Measurements from ENCODE around the gene OTUB1.
A peak's percentile ranks its signal among the peaks of the same experiment; 100 is the strongest.

Gene OTUB1

DNA sequence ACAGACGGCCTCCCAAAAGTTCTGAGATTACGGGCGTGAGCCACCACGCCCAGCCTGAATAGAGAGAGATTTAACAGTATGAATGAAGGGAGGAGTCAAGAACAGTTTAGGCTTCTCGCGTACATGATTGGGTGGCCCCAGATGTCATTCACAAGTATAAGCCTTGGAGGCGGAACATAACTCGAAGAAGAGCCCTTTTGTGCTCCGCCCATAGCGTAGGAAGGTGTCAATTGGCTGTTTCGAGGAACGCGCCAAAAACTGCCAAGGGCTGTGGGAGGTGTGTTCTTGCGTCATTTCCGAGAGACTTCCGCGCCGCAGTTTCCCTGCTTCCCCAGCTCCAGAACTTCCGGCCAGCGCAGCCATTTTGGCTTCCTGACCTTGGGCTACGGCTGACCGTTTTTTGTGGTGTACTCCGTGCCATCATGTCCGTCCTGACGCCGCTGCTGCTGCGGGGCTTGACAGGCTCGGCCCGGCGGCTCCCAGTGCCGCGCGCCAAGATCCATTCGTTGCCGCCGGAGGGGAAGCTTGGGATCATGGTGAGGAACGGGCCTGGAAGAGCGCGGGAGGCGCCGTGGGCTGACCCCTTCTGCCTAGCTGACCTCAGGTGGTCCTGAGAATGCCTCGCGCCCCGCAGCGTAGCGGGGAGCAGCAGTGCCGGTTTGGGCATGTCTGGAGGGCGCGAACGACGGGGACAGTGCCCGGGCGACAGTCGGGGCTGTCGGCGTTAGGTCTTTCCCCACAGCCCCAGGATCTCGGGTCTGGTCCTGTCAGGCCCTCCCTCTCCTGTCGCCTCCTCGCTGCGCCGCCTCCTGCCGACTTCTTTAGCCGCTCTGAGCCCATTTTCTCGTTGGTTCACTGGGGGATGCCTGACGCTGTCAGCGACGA is 11.7 kb upstream of the OTUB1 start, which contains the start of gene COX8A:
TSS of gene COX8A (plus strand) at position 362 of the 885 bp plus-strand sequence. CDS start at position 423, 61 bp downstream.
- peak; percentile 100 for DNase-seq (ENCODE audit: low read depth in 2 of 2)

DNA sequence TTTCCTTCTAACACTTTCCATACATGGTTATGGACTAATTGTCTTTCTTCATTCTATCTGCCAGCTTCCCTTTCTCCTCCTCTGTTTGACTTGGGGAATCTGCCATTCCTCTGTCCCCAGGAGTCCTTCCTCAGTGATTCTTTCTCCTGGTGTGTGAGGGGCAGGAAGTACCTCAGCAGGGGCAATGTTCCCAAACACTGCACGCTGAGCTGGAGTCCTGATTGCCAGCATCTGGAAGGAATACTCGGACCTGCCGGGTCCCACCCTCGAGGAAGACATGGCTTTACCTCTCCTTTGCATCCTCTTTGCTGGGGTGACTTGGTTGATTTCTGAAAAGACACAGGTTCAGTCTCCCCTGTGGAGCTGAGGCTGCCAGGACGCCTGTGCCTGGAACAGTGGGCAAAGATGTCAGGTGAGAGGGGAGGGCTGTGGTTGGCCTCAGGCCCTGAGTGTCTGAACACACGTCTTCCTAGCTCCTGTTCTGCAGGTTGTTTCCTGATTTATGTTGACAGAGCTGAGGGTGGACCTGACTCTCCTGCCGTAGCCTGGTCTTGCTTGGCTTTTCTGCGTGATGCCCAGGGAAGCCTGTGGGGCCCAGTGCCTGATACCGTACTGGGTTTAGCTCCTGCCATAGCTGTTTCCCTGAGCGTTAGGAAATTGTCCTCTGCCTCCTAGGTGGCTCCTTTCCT is 7.5 kb upstream of the OTUB1 start:
- no peak for DNase-seq (ENCODE audit: low read depth in 2 of 2)

DNA sequence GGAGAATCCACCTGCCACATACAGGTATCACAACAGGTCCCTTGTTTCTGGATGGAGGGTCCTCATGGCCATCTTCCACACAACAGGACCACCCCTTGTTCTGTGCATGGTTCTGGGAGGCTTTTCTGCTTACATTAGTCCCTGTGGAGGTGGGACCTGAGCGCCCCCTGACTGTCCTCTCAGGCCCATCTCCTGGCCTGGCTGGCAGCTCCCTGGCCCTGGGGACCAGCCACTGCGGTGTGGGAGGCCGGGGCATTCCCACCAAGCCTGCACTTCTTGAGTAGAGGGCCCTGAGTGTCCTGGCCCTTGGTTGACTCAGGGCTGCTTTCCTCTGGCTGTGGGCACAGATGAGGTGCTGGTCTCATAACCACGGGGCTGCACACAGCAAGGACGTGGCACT is 6.8 kb upstream of the OTUB1 start:
- DNase-seq (ENCODE audit: low read depth in 2 of 2), result no peak

DNA sequence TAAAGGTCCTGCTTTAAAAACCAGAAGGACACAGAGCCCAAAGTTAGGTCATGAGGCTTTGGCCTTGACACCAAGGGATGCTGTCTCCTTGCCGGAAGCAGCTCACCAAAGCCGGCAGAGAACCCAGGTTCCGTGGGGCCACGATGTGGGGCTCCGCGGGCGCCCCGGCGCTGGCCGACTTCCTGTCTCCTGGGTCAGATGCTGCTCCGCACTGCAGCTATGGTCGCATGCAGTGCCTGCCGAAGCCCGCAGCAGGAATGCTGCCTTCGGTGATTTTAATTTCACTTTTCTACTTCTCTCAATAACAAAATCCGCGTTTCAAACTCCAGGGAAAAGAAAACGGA is 454 bp upstream of the OTUB1 start:
- DNase-seq (ENCODE audit: low read depth in 2 of 2), result no peak

DNA sequence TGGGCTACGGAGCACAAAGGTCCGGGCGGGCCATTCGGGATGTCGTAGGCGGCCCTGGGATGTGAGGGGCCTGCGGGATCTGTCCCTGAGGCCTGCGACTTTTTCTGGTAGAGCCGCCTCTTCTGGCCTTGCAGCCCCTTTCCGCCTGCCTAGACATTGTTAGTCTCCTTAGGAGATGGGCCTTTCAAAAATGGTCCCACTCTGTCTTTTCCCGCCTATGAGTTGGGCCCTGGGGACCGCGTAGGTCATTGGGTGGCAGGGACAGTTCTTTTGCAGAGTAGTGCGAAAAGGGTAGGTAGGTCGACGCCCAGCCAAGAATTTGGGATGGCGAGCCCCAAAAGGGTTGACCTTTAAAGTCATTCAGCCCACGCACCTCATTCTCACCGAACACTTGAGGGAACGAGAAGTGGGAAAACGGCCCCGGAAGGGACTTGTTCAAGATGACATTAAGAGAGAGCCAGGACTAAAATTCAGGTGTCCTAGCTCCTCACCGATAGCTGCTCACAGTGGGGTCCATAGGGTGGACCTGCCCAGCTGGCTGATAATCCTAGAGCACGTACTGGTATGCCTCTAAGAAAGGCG is 785 bp downstream of the OTUB1 start:
- DNase-seq (ENCODE audit: low read depth in 2 of 2), result no peak

DNA sequence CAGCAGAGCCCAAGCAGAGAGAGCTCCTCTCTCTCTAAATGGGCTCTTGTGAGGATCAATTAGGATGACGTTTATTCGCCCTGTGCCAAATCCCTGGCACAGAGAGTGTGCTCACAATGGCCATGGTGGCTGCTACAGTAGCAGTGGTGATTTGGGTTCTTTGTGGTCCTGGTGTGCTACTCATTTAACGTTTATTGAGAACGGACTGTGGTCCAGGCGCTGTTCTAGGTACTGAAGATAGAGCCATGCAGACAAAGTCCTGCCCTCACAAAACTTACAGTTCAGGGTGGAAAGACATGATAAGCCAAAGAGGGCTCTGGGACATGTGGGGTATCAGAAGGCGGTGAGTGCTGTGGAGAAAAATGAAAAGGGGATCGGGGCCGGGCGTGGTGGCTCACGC is 5.3 kb downstream of the OTUB1 start:
- DNase-seq (ENCODE audit: low read depth in 2 of 2), result no peak

DNA sequence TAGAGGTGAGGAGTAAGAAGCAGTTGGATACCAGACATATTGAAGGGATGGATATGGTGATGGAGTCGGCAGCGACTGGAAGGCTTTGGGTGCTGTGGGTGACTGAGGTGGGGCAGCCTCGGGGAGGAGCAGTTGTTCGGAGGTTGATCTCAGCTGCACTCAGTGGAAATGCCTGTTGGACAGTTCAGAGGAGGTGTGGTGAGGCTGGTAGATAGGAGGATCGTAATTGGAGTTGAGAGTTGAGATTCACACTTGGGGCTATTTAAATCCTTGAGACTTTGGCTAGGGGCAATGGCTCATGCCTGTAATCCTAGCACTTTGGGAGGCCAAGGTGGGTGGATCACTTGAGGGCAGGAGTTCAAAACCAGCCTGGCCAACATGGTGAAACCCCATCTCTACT is 6.9 kb downstream of the OTUB1 start:
- no peak for DNase-seq (ENCODE audit: low read depth in 2 of 2)

DNA sequence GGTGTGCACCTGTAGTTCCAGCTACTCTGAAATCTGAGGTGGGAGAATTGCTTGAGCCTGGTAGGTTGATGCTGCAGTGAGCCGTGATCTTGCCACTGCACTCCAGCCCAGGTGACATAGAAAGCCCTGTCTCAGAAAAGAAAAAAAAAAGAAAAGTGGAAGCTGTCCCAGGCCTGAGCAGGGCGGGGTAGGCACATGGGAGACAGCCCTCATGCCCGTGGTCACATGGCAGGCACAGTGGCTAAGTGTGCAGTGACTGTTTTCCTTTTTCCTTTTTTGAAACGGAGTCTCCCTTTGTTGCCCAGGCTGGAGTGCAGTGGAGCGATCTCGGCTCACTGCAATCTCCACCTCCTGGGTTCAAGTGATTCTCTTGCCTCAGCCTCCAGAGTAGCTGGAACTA is 7.8 kb downstream of the OTUB1 start:
- no peak for DNase-seq (ENCODE audit: low read depth in 2 of 2)

DNA sequence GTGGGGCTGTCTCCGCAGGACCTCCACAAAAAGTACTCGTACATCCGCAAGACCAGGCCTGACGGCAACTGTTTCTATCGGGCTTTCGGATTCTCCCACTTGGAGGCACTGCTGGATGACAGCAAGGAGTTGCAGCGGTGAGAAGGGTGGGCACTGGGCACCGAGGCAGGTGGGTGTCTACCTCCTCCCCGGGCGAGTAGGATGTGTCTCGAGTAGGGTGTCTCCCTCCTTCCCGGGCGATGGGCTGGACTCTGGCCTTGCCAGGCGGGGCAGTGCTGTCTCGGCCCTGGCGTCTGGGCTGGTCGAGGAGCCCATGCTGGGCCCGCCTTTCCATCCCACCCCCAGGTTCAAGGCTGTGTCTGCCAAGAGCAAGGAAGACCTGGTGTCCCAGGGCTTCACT is 10.3 kb downstream of the OTUB1 start:
- no peak for DNase-seq (ENCODE audit: low read depth in 2 of 2)

DNA sequence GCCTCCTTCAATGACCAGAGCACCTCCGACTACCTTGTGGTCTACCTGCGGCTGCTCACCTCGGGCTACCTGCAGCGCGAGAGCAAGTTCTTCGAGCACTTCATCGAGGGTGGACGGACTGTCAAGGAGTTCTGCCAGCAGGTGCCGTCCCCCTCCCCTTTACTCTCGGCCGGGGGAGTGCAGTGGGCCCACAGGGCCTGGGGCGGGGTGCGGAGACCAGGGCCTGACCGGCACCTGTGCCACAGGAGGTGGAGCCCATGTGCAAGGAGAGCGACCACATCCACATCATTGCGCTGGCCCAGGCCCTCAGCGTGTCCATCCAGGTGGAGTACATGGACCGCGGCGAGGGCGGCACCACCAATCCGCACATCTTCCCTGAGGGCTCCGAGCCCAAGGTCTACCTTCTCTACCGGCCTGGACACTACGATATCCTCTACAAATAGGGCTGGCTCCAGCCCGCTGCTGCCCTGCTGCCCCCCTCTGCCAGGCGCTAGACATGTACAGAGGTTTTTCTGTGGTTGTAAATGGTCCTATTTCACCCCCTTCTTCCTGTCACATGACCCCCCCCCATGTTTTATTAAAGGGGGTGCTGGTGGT is 11.0 kb downstream of the OTUB1 start:
- no peak for DNase-seq (ENCODE audit: low read depth in 2 of 2)

DNA sequence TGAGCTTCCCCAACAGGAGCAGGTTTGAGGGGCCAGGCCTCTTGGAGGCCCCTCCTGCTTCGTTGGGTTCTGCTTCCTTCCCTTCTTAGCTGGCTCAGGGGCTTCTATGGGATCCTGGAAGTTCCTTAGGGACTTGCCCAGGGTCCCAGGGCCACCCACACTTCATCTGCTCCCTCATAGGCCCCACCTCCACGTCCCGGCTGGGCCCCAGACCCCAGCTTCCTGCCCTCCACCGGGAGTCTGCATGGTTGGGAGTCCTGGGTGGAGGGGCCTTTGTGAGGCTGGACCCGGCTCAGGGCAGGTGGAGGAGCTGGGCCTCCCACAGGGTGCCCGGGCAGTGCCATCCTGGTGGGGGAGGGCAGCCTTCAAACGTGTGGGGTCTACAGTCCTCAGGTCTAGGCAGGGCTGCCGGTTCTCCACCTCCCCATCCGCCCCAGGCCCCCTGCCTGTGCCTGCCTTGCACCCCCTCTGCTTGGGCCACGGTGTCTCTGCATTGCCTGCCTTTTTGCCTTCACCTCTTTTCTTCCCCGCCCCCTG is 11.6 kb downstream of the OTUB1 start:
- no peak for DNase-seq (ENCODE audit: low read depth in 2 of 2)

DNA sequence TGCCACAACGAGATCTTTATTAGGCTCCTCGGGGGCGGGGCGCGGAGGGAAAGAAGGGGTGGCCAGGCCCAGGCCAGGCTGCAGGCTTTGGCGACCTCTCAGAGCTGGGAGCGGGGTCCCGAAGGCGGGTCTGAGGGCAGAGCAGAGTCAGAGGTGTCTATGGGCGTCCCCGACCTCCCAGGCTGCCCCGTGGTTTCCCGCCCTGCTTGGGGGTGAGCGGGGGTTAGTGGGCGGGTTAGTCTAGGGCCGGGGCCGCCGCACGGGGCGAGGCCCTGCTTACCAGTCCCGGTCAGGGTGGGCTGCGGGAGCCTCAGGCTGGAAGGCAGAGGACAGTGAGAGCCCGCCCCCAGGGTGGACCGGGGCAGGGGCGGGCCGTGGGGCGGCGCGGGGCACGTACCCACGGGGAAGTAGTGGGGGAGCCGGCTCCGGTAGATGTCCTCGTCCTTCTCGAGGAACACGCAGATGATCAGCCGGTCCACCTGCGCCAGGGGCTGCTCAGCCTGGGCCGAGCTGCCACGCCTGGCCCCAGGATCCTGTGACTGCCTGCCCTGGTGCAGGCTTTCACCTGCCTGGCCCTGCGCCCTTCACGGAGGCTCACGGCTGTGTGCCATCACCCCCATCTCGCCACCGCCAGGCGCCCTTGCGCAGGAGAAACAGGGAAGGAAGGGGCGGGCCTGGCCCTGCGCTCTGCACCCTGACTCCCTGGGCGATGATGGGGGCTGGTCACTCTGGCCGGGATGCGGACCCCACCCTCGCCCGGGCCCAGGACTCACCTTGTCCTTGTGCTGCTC is 12.5 kb downstream of the OTUB1 start:
- no peak for DNase-seq (ENCODE audit: low read depth in 2 of 2)

DNA sequence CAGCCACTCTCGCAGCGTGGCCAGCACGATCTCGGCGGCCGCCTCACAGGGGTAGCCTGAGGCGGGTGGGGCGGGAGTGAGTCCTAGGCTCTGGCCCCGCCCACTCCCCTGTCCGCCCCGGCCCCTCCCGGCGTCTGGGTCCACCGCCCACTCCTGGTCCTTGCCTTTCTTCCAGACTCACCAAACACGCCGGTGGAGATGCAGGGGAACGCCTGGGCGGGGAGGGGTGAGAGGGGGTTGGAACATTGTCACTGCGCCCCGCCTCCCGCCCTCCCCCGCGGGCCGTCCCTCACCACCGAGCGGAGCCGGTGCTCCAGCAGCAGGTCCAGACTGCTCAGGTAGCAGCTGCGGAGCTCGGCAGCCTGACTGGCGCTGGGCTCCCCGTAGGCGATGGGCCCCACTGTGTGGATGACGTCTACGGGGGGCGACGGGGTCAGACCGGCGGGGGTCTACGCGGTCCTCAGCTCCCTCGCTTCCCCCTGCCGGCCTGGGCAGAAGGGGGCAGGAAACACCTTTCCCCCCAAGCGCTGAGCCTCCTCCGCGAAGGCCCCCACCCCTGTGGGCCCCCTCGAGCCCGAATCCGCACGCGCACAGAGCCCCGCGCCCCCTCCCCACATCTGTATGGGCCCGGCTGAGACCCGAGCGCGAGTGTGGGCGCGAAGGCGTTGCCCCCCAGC is 13.2 kb downstream of the OTUB1 start:
- DNase-seq (ENCODE audit: low read depth in 2 of 2), result no peak

DNA sequence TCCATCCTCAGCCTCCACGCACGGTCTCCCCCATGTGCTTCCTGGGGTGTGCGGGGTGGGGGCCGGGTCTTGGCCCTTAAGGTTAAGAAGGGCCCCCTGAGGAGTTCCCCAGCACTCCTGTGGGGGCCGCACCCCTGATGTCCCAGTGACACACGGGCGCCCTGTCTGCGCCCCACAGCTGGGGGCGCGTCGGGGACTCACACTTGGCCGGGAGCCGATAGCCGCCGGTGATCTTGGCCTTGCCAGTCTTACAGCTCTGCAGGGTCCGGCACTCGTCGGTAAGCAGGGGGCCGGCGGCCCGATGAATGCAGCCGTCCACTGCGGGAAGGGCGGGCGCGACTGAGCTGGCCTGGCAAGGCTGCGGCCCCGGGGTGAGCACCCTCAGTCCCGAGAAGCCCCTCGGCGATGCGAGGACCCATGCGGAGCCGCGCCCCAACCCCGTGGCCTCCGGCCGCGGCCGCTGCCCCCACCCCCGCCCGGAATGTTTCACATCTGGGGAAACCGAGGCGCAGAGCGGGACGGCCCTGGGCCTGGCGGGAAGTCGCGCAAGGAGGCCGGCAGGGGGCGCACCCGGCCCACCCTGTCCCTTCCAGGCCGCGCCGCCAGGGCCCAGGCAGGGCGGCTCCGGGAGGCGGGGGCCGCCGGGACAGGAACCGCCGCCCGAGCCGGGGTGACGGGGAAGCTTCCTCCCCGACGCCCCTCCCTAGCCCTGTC is 13.9 kb downstream of the OTUB1 start:
- peak; percentile 27 to 44 for DNase-seq (ENCODE audit: low read depth in 2 of 2)

DNA sequence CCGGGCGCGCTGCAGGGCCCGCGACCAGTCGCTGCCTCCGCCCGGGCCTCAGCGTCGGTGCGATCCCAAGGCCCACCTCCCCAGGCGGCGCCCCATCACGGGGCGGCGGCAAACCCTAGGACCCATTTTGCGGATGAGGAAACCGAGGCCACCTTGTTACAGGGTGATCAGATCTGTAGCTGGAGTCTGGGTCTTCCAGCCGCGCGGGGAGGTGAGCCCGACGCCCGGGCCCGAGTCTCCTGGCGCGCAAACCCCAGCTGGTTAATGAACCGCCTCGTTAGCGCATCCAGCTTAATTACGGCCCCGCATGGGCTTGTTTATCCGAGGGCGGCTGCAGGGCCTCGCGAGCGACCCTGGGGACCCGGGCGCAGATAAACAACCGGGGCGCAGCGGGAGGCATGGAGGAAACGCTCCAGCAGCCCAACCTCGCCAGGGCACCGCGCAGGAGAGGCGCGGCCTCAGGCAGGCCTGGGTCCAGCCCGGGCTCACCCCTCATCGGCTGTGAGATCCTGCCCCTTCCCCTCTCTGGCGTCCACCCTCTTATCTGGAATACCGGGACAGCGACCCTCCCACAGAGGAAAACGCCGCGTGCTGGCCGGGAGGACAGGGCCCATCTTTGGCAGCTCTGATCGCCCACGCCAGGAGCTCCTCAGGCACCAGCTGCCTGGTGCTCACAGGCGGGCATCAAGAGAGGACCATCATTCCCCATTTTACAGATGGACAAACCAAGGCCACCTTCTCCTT is 14.7 kb downstream of the OTUB1 start:
- DNase-seq (ENCODE audit: low read depth in 2 of 2), result no peak

DNA sequence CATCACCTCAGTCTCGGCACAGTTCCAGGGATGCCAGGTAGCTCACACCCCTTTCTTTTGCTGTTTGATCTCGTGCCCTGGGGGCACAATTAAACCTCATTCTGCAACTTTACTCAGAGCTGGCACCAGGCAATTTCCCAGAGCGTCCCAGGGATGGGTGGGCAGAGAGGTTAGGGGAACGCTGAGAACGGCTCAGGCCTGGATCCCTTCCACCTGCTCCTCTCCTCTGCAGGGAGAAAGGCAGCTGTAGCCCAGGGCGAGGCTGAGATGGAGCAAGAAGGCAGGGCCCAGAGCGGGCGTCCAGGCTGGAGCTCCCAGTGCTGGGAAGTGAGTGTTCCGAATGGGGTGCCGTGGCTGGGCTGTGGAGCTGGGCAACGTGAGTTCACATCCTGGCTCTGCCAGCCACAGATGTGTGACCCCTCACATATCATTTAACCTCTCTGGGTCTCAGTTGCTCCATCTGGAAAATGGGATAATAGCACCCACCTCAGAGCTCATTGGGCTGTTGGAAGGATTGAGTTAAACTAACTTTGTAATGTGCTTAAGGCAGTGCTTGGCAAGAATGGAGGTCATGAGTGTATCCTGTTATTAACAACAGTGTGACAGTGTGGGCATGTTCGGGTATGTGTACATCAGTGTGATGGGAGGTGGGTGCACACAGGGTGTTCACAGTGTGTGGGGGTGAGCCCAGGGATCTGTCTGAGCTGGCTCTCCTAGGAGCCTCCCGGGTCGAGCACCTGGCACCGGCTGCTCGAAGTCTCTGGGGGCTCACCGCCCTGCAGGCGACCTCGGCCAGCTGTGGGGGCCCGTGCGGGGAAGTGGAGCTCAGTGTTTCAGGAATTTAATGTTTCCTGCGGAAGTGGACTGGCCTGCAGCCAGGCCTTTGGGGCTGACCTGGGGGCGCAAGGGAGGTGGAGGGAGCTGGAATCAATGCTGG is 15.5 kb downstream of the OTUB1 start:
- DNase-seq (ENCODE audit: low read depth in 2 of 2), result no peak

DNA sequence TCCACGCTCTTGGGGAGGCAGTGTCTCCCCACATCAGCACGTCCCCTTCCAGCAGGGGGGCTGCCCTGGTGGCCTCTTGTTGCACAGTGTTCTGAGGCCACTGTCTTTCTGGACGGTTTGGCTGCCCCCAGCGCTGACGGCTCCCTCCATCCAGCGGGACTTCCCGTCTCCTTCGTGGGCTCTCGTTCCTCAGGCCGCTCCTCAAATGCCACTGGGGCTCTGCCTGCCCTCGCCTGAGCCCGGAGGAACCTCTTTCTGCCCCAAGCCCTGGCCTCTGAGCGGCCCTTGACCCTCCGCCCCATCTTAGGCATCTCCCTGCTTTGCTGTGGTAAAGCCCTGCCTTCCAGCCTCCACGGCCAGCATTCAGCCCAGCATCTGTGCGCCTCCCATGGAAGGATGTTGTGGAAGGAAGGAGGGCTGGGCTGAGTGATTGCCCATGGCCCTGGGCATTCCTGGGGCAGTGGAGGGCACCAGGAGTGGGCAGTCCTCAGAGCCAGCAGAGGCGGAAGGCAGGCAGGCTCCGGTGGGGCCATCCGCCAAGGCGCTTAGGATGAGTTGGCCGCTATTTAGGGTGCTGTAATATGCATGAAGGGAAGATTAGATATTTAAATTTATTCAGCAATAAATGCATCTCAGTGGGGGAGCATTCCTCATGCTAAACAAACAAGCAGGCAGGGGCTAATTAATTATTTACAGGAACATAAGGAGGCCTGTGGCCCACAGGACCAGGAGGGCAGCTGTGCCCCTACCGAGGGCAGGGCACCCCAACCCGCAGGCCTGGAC is 17.8 kb downstream of the OTUB1 start:
- no peak for DNase-seq (ENCODE audit: low read depth in 2 of 2)

DNA sequence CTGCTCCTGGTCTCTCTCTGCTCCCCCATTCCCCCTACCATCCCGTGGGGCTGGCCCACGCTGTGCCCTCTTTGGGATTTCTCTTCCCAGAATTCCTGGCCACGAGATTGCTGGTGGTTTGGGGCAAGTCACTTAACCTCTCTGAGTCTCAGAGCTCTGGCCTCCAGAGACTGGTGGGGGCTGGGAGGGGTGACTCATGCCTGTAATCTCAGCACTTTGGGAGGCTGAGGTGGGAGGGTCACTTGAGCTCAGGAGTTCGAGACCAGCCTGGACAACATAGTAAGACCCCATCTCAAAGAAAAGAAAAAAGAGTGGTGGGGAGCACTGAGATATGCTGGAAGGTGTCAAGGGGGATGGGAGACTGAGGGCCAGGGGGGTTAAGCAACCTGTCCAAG is 18.3 kb downstream of the OTUB1 start:
- DNase-seq (ENCODE audit: low read depth in 2 of 2), result no peak

All from fibroblast of skin of left quadriceps (primary cell).